A204.1 (cell line): Measurements from ENCODE around the gene RASGRF1.
"Not testable (repeated sequence)": the region's sequence is repeated elsewhere in the genome, so short reads cannot be mapped to it uniquely, and the experiment has no call there.

Experiments used
- FAIRE-seq: peaks from 2 replicates; lab custom pipeline; 2012; peaks lifted over from hg19 to GRCh38; lab: Jason Lieb, UNC

The RASGRF1 gene

DNA sequence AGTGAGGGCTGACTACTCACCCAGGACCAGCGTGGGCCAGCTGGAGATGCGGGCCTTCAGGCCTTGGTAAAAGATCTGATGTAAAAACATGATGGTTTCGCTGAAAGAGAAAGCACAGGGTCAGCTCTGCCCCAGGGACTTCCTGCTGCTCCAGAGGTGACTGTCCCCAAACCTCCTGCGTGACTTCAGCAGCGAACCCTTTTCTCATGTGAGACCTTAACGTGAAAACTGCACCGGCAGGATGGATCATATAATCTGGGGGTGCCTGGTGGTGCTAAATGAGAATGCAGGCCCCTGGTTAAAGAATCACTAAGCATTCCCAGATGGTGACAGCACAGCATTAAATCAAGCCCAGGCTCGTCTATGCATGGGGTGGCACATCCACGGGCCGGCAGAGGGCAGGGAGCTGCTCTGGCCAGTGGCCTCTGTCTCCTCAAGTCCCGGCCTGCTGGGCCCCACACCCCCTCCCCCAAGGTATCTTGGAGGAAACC lies 55.4 kb downstream of the RASGRF1 start:
- no peak for FAIRE-seq

DNA sequence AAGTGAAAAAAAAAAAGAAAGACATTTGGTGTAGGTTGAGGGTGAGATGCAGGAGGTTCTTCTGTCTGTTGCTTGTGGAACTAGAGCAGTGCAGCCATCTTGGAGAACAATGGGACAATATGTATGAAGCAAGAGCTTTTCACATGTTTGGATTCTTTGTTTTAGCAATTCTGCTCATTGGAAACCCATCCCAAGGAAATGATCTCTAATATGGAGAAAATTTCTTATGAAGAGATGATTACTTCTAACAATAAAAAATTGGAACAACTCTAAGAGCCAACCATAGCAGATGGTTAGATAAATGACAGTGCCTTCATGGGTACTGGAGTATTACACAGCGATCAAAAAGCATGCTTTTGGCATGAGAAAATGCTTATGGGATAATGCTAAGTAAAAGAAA lies 56.3 kb downstream of the RASGRF1 start:
- no peak for FAIRE-seq

DNA sequence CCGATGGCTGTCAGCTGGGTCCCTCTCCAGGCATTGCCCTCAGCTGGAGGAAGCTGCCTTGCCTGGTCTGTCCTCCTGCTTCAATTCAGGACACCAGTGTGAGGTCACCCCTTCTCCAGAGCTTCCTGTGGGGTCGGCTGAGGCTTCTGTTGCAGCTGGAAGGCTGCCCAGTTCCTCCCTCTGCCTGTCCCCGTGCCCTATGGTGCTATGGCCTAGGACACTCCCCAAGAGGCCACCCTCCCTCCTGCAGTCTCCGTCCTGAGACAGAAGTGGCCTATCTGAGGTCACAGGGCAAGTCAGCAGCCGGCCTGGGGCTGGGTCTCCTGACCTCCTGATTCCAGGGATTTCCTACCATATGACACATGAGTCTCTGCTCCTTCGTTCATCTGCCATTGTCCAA lies 57.9 kb downstream of the RASGRF1 start:
- no peak for FAIRE-seq

DNA sequence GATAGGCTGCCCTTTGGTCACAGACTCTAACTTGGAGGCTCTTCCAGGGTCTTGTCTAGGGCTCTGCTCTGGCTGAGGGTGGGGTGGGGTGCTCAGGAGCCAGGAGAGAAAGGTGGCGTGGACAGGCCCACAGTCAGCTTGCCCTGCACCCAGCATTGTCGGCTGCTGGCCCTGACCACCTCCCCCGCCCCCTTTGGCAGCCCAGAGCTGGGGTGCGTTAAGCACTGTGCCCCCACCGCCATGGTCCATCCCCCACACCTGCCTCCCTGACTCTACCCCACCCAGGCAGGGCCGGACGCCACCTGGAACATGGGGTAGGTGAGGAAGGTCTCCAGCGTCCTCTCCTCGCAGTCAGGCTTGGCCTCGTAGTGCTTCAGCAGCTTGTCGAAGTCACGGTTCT lies 58.8 kb downstream of the RASGRF1 start:
- no peak for FAIRE-seq

DNA sequence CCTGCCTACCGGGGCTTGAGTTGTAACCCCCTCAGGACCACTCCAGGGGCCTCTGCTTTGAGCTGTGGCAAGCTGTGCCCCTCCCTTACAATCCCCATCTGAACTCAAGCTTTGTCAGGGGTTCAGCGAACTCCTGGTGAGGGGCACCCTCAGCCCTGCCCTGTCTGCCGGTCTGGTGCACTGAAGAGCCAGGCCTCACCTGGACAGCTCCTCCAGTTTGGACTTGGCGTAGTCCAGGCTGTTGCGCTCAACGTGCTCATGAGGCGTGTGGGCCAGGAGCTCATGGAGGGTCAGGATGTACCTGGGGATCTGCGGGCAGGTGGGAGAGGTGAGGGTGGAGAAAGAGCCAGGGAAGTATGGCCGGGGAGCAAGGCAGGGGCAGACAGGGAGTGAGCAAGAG lies 59.4 kb downstream of the RASGRF1 start:
- FAIRE-seq: no peak

DNA sequence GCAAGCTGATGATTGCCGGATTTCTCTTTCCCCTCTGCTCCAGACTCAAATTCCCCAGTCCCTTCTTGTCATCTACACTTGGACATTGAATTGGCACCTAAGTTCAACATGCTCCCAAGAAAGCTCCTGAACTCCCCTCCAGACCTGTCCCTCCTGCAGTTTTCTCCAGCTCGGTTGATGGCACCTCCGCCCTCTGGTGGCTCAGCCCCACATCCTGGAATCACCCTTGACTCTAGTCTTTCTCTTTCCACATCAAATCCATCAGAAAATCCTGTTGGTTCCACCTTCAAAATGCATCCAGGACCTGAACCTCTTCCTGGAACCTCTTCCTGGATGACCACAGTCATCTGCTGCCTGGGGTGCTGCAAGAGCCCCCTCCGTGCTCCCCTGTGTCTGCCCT lies 60.1 kb downstream of the RASGRF1 start:
- FAIRE-seq: no peak

DNA sequence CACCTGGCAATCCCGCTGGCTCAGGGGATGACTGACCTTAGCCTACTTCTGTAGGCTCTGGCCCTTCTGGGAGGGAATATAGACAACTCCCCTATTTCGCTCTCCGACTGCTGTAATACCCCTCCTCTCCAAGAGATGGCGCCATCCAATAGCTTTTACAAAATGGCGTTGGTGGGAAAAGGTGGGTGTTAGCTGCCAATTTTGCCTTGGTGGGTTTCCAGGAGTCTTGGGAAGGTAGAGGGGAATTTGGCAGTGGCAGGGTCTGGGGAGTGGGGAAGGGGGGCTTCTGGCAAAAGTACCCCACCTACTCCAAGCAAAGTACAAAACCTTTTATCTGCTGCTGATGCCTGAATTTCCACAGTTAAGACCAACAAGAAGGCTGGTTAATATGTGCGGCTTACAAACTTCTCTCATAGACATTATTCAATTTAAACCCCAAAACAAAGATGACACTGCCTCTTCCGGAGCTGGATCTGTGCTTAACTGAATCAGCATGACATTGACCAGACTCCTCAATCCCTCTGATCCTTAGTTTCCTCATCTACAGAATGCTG lies 62.1 kb downstream of the RASGRF1 start:
- no peak for FAIRE-seq

DNA sequence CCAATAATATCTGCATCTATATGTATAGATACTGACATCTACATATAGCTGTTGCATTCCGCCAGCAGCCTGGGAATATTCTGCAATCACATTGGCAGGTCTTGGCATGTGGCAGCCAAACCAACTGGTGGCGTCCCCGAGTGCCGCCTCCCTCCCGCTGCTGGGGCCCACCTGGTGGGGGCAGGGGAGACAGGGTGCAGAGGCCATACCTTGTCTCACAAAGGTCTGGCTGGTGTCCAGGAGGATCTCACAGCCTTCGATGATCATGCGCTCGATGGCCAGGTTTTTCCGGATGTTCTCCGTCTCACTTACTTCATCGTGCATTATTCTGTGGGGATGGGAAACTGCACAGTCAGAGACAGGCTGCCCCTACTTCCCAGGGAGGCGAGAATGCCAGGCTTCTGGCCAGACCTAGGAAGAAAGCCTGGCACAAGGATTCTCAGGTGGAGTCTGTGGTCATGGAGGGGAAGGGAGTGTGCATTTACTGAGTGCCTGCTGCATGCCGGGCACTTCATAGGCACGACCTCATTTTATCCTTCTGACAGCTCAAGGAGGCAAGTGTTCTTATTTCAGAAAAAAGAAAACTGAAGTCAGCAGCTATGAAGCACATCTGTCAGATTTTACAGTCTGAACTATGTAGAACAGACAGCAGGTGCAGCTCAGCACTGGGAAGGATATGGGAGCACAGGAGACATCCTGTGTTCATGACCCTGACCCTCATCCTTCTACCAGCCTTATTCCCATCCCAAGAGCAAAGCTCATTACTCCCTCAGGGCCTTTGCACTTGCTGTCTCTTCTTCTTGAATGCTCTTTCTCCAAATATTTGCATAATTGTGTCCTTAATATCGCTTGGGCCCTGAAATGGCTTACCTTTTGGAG lies 62.8 kb downstream of the RASGRF1 start:
- no peak for FAIRE-seq

DNA sequence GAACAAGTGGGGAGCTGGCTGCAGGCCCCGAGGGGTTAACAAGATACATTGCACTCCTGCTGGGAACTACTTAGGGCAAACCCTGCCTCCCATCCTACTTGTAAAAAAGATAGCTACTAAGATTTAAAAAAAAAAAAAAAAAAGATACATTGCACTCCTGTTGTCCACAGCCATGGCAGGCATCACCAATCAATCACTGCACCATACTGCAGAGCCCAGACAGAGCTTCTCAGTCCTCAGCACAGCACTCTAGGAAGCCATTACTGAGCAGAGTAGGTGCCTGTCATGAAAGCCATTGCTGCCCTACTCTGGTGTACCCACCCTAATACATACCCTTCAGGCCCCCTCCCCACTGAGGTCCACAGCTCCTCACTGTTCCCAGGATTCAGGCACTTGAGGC lies 64.8 kb downstream of the RASGRF1 start:
- FAIRE-seq: no peak

DNA sequence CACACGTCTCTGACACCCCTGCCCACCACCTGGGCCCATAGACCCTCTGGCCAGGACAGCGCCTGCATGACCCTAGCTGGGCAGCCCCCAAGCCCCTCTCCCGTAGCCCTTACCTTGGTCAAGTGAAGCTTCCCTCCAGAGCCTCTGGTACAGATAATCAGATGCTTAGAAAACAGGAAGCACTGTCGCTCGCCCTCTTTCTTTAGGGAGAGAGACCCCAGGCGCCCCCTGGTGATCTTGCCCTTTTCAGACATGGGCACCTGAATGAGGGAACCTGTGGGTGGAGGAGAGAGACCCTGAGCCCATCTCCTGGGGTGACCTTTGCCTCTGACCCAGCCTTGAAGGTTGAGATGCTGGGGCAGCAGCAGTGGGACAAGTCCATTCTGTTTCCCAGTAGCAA lies 65.4 kb downstream of the RASGRF1 start:
- no peak for FAIRE-seq

DNA sequence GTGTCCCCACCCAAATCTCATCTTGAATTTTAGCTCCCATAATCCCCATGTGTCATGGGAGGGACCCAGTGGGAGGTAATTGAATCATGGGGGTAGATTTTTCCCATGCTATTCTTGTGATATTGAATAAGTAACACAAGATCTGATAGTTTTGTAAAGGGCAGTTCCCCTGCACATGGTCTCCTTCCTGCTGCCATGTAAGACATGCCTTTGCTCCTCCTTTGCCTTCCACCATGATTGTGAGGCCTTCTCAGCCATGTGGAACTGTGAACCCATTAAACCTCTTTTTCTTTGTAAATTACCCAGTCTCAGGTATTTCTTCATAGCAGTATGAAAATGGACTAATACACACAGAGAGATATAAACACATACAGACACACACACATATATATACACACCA lies 66.1 kb downstream of the RASGRF1 start:
- not testable (repeated sequence) for FAIRE-seq

DNA sequence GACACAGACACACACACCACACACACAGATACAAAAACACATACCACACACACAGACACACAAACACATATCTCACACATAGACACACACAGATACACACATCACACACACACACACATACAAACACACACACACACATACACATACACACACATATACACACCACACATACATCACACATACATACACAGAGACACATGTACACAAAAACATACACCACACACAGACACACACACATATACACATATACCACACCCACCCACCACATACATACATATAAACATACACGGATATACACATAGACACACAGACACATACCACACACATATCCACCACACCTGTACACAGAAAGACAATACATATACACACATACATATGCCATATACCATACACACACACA lies 66.7 kb downstream of the RASGRF1 start:
- no peak for FAIRE-seq

DNA sequence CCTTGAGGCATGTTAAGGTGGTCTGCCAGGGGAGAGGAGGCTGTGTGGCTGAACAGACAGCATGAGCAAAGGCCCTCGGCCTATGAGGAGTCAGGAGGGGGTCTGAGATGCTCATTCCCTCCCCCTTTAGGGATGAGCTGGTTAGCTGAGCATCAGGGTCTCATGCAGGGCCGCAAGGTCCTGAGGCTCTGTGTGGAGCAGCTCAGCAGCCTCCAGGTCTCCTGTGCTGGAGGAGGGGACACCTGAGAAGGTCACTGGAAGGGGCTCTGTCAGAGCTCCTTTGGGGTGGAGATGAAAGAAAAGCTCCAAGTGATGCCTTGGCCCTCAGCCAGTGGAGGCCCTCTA lies 67.1 kb downstream of the RASGRF1 start:
- no peak for FAIRE-seq

DNA sequence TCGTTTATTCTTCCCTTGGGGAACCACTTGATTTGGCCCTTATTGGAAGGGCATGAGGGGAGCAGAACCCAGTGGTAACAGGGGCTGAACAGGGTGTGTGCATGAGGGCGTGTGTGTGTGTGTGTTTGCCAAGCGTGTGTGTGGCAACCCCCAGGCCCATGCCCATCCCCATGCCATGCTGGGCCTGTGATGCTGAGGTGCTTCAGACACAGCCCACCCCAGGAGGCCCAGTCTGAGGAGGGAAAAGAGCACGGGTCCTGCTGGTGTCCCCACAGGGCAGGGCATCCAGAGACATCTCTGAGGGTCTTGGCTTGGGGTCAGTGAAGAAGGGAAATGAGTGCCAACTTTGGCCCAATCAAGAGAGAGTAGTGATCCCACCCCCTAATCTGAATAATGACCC lies 71.6 kb downstream of the RASGRF1 start:
- FAIRE-seq: no peak

DNA sequence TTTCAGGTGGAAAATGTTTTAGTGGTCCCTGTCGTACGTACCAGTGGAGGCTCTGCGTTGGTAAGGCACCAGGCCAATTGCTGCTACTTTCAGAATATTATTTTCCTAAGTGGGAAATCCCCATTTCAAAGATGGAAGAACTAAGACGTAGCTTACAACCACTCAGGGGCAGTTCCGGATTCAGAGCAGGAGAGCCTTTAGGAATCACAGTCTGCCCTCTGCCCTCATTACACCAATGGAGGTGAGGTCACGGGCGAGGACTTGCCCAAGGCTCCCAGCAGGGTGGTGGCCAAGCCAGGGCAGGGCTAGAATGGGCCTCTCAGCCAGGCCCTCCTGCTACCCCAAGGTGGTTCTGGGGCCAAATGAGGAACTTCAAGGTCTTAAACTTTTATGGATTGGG lies 72.6 kb downstream of the RASGRF1 start:
- FAIRE-seq: no peak

DNA sequence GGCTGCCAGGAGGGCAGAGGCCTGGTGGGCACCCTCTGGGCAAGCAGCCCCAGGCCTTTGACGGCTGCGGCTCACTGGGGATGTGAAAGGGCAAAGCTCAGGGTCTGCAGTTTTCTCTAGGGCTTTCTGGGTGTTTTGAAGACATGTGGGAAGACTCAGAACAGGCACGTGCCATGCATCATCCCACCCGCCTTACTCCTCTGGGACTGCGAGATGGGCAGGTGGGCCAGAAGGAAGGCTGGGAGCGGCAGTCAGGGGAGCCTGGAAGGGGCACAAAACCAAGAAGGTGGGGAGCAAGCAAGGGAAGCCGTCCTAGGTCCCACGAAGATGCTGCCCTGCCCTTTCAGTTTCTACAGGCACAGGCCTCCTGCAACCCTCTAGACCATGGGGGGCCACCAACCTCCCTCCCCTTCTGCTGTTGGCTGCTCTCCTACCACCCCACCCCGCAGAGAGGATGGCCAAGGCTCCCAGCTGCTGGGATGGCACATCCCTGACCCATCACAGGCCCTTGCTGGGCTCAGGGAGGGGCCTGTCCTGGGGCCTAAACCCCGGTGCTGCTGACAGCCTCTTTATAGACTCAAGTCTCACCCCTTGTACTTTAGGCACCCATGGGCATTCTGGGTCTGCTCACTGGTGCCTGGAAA lies 73.9 kb downstream of the RASGRF1 start:
- FAIRE-seq: no peak

DNA sequence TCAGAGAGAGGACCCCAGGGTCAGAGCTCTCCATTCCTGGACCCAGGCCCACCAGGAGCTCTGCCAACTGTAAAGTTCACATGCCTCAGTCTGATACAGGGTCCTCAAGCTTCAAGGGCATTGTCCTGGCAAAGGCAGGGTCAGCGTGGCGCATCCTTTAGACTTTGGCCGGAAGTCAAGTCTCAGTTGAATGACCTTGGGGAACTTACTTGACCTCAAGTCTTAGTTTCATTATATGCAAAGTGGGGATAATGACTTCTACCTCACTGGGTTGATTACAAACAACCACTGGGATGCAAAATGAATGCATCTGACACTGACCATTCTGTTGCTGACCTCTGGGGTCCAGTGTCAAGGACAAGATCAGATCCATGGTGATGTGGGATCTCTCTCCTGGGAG lies 75.2 kb downstream of the RASGRF1 start:
- no peak for FAIRE-seq

DNA sequence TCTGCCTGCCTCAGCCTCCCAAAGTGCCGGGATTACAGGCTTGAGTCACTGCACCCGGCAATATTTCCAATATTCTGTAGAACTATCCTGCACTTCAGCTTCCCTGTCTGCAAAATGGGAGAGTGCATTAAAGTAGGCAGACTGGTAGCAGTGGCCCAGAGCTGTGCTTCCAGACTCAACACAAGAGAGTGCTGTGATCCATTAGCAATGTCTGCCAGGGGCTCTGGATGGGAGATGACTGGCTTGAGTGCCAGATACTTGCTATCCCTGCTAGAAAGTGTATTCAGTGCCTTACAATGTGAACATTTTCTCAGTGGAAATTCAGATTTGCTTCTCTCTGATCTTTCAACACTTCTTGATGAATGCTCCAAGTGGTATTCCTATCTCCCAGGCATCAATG lies 80.3 kb downstream of the RASGRF1 start:
- FAIRE-seq: no peak

DNA sequence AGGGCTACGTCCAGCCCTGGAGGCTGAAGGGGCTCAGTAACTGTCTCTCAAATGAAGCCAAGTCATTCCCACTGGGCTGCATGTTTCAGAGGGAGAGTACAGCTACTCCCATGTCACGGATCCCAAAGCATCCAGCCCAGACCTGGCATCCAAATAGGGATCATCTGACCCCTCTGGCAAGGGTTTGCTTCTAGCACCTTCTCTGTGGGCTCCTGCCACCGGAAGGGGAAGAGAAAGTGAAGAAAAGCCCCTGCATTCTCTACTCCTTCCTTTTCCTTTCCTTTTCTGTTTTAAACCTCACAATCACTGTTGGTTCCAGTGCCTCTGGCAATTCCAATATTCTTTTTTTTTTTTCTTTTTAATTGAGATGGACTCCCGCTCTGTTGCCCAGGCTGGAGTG lies 81.2 kb downstream of the RASGRF1 start:
- no peak for FAIRE-seq

DNA sequence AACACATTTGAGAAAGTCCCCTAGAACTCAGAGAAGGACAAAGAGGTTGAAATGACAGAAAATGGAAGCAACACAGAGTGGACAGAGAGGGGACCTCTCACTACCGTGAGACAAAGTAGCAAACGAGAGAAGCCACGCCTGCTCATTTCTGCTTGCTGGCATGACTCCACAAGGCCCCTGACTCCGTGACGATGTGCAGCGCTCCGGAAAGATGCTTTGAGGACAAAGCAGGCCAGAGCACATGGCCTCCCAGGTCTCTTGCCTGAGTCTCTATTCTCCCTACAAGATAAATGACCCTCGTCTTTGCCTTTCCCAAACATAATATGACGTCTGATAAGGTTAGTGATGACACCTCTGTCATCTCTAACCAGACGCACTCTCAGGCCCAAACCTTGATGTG lies 81.9 kb downstream of the RASGRF1 start:
- no peak for FAIRE-seq

DNA sequence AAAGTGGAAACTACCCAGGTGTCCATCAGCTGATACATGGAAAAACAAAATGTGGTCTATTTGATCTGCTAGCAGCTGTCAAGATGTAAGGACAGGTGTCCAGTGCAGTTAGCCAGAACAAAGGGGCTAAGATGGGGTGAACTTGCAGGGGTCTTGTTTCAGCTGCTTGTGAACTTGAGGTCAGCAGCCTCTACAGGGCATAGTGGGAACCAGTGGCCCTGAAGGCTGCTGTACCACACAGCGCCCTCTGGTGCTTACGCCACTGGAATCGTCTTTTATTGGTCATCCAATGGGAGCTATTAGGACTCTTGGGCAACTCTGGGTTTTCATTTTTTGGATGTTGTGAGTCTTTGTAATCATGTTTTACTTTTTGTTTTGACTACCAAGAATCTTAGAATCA lies 83.5 kb downstream of the RASGRF1 start:
- FAIRE-seq: no peak

DNA sequence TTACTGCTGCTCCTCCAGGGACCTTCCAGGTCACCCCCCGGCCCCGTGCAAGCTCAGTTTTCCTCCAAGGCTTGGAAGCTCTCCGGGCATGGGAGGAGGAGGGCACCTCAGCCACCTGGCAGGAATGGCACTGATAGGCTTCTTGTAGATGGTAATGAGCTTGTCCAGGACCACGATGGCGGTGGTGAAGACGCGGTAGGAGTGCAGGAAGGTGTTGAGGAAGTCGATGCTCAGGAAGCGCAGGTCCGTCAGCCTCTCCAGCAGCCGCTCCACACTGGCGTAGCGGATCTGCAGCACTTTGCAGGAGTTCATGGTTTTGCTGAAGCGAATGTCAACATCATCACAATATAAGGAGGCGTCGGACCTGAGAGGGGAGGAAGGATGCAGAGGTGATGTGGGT lies 84.5 kb downstream of the RASGRF1 start:
- no peak for FAIRE-seq

DNA sequence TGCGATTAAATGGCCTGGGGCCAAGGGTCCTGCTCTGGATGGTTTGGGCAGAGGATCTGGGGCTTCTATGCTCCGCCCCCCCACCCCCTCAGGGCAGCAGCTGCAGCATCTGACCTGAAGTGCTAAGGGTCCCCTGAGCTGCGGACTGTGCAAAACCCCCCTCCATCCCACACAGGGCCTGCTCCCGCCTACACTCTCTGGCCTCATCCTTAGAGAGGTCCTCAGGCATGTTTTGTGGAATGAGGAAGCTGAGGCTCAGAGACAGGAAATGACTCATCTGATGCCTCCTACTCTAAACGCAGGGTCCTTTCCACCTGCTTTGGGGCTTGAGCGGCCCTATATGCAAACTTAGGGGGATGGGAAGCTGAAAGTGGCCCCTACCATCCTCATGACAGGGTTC lies 86.2 kb downstream of the RASGRF1 start:
- no peak for FAIRE-seq

DNA sequence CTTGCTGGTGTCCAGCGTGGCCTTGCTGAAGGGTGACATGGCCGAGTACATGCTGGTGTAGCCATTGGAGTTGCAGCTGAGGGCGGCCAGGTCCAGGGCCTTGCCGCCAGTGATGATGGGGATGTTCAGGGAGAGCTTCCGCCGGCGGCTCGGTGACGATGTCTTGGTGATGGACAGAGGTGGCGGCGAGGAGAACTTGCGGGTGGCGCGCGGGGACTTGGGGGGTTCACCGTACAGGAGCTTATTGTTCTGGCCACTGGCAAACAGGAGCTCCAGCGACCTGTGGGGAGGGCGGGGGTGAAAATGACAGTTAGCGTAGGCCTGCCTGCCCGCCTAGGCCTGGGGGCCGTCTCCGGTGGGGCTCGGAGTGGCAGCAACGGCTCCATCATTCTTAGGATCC lies 86.7 kb downstream of the RASGRF1 start:
- no peak for FAIRE-seq
